Astrocyte (in vitro differentiated cells and primary cell): ENCODE results near the gene SCTR.

Experiments used
- CTCF ChIP-seq: IDR thresholded peaks from 2 replicates; pipeline ENCODE4 v1.5.1; 2011; ENCODE audit warnings: low read depth, mild to moderate bottlenecking, inconsistent platforms, low read length, moderate library complexity; ENCODE audit not compliant: insufficient read depth
- EZH2 ChIP-seq: IDR thresholded peaks from 2 replicates; pipeline ENCODE4 v1.6.1; 2012; ENCODE audit warnings: mild to moderate bottlenecking, low read length, inconsistent platforms; ENCODE audit not compliant: insufficient read depth

- TF ChIP-seq CTCF (no peak), EZH2 (no peak)
These were observed 26.6 kb upstream of the SCTR start for GRCh38 chr2:119550856-119551255.
